HG02943 (cell line): ENCODE measurements around the gene COX10.

Experiments
- ATAC-seq: cut with Tn5 transposase; IDR thresholded peaks from one replicate; pipeline ENCODE4 v1.9.1; 2021; ENCODE audit warnings: mild to moderate bottlenecking, low read depth, moderate library complexity; ENCODE audit not compliant: unreplicated experiment

The COX10 gene

GRCh38 chr17:14068542-14069250 is 608 bp upstream of the COX10 start:
- ATAC-seq: peak; percentile 21

- ATAC-seq: no peak
Observed at GRCh38 chr17:14070344-14070984, 1.2 kb downstream of the COX10 start.

- no peak for ATAC-seq
Observed at GRCh38 chr17:14072881-14073280, 3.6 kb downstream of the COX10 start.

GRCh38 chr17:14078027-14078426 is 8.7 kb downstream of the COX10 start:
- no peak for ATAC-seq

- ATAC-seq: no peak
Observed at GRCh38 chr17:14080847-14081251, 11.5 kb downstream of the COX10 start.

- no peak for ATAC-seq
Observed at GRCh38 chr17:14082848-14083247, 13.5 kb downstream of the COX10 start.

DNA sequence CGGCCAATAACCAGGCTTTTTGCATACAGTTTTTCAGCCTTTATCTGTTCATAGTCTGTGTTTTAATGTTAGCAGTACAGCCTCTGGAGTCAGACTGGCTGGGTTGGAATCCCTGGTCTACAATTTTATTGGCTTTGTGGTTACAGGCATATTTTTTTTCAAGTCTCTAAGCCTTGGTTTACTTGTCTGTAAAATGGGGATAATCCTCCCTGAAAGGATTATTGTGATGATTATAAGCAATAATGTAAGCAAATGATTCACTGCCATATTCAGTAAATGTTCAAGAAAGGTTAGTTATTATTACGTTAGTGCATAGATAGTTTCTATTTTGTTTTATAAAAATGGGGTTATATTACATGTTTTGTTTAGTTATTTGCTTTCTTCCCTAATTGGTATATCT is 15.7 kb downstream of the COX10 start:
- no peak for ATAC-seq

DNA sequence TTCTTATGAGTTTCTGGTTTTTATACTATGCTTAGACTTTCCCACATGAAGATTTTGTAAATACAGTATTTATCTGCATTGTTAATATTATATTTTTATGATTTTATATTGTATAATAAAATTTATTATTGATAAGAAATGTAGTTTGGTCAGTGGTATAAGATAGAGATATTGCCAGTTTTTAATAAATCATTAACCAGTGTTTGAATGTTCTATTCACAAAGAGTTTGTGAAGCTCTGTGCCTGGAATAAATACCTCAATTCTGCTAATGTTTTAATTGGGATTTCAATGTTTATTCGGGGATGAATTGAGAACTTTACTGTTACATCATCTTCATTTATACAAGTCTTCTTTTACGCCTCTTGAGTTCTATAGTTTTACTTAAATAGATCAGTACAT is 16.9 kb downstream of the COX10 start:
- no peak for ATAC-seq

- no peak for ATAC-seq
Observed at GRCh38 chr17:14089179-14089578, 19.9 kb downstream of the COX10 start.

DNA sequence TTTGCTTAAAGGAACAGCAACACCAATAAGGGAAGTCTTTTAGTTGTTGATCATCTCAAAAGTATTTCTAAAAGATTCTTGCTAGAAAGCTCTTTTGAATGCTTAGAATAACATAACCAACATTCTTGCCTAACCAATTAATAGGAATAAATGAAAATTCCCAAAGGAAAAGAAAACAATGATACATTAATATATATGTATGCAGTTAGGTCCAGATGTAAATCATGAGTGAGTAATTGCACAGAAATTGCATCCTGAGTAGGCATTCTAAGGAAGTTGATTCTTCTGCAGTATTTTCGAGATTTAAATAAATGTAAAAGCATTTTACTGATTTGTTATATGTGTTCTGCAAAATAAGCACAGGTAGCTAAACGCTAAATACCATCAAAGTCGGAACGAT is 22.1 kb downstream of the COX10 start:
- ATAC-seq: no peak

GRCh38 chr17:14092808-14093207 is 23.5 kb downstream of the COX10 start:
- no peak for ATAC-seq

DNA sequence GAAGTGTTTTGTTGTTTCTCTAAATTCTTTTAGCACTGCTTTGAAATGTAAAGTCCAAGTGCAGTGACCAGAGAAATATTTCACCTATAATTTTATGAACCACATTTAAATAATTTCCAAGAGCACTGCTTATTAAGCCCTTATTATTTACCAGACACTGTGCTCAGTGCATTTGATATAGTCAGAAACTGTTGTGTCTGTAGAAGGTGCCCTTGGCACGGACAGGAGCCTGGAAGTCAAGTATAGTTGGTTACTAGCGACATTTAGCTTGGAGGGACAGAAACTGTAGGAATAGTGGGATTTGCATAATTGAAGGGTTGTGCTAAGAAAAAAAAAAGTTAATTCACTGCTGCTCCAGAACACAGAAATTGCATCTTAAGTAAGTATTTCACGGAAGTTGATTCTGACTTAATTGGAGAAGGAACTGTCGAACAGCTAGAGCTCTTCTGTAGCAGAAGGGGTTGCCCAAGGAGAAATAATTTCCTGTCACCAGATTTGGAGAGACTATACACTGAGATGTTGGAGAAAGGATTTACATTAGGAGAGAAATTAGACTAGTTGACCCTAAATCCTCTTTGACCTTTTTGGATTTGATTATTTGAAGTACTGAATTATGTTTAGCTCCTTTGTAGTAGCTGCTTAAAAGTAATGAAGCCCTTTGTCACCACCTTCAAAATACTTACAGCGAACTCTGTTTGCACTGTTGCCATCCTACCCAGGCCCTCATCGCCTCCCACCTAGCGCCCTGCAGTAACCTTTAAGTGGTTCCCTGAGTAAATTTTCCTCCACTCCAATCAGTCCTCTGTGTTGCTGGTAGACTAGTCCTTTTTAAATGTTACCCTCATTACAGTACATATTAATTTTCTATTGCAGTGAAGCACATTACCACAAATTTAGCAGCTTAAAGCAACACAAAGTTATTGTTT is 25.6 kb downstream of the COX10 start:
- no peak for ATAC-seq

- ATAC-seq: no peak
Observed at GRCh38 chr17:14095631-14096030, 26.3 kb downstream of the COX10 start.

GRCh38 chr17:14098246-14098645 is 28.9 kb downstream of the COX10 start:
- ATAC-seq: no peak

DNA sequence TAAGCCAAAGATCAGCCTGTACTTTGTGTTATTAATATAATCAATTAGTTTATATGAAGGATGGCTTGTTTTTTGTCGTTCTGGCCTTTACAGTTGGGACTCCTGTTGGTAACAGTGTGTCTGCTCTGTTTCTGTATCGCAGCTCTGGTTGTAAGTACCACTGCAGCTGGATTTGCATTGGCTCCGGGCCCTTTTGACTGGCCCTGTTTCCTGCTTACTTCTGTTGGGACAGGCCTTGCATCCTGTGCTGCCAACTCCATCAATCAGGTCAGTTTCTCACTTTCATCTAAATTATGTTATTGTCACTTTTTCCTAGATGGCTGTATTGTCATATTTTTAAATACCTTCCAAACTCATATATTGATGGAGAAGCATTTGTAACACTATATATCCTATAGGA is 32.7 kb downstream of the COX10 start:
- ATAC-seq: no peak

- no peak for ATAC-seq
Observed at GRCh38 chr17:14103836-14104235, 34.5 kb downstream of the COX10 start.

DNA sequence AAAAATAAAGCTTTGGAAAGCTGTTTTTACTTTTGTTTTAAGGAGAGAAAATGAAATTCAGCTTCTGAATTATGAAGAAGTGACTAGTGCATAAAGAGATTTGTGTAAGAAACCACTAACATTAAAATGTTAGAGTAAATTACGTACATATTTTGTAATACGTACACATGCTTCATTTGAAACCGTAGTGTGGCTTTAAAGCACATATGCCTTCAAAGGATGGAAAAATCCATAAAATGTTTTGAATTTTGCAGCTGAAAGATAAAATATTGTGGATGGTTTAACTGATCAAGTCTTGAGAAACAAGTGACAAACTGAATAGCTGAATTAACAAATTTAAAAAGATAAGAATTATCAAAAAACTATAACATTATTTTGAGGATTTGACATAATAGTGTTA is 35.4 kb downstream of the COX10 start:
- no peak for ATAC-seq

GRCh38 chr17:14107889-14108288 is 38.6 kb downstream of the COX10 start:
- no peak for ATAC-seq

GRCh38 chr17:14112407-14112806 is 43.1 kb downstream of the COX10 start:
- no peak for ATAC-seq

DNA sequence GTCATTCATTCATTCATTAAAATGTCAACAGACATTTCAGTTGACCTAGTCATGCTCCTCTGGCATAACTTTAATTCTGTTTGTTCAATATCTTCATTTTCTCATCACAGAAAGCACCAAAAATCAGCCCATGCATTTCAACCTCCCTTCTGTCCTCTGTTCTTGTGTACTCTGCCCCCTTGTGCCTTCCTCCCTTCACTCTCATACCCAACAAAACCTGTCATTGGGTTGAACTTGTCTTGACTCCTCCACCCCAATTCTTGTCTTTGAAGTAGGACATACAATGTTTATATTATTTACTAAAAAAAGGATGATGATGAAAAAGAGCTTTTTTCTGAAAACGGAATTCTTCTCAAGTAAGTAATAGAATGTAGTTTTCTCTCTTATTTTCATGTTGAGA is 43.8 kb downstream of the COX10 start:
- ATAC-seq: no peak

GRCh38 chr17:14116263-14117024 is 47.1 kb downstream of the COX10 start:
- ATAC-seq: no peak
